ENCODE measurements around the gene AJM1. TPM values are rescaled to one million over a fixed set of nuclear protein-coding genes. Genes with fewer than 3 reads are reported as not detected.

AJM1 gene
- total and polyA plus RNA-seq, 2 donors (not counting 1 experiment from before 2014, with no cell fraction given): 0.19 to 1.7 TPM

DNA sequence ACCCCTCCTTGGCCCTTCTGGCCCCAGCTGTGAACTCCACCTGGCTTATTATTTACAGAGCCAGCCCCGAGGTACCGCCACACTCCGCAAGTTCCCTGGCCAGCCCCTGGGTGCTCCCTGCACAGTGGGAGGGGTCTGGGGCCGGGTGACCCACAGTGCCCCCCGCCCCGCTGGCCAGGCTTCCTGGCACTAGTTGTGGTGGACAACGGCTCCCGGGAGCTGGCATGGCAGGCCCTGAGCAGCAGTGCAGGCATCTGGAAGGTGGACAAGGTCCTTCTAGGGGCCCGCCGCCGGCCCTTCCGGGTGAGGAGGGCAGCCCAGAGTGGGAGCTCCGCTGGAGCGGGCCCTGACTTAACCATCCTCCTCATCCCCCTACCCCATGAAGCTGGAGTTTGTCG, 13.8 kb downstream of the AJM1 start:
- Histone ChIP-seq H3K36me3 (ENCODE audit: control insufficient read depth, insufficient read depth, low read length) (peaks cover 18% of the 10 kb centered on the region), H3K79me2 (ENCODE audit: control insufficient read depth, insufficient read depth, low read length) (no peaks in the 10 kb centered on the region), H2AFZ (ENCODE audit: low read length) (no peak overlapping the region), H3K27ac (ENCODE audit: insufficient read depth, low read length) (no peak overlapping the region), H3K4me1 (ENCODE audit: control insufficient read depth, extremely low read depth, insufficient read depth, low read length) (peaks cover 2% of the 10 kb centered on the region), H3K9ac (ENCODE audit: insufficient read depth, low read length) (no peak overlapping the region), H3K9me3 (ENCODE audit: control insufficient read depth, insufficient read depth, low read depth, low read length) (no peaks in the 10 kb centered on the region), H3K4me3 (replicated peaks in 1 of 4; ENCODE audit: control extremely low read depth in 1 of 4, insufficient read depth in 1 of 4, low read depth in 3 of 4, low read length in 4 of 4) (no peak overlapping the region), H3K4me2 (ENCODE audit: extremely low read depth, insufficient read depth, low read length) (no peak overlapping the region), H3K27me3 (ENCODE audit: control insufficient read depth, insufficient read depth, low read length) (no peaks in the 10 kb centered on the region), H4K20me1 (ENCODE audit: control insufficient read depth, extremely low read depth, insufficient read depth, low read length) (no peaks in the 10 kb centered on the region)
- TF ChIP-seq EZH2 (IDR thresholded peaks at IDR 0.05; ENCODE audit: low read length, missing control alignments): no peak
- TF ChIP-seq, protein P1, sequence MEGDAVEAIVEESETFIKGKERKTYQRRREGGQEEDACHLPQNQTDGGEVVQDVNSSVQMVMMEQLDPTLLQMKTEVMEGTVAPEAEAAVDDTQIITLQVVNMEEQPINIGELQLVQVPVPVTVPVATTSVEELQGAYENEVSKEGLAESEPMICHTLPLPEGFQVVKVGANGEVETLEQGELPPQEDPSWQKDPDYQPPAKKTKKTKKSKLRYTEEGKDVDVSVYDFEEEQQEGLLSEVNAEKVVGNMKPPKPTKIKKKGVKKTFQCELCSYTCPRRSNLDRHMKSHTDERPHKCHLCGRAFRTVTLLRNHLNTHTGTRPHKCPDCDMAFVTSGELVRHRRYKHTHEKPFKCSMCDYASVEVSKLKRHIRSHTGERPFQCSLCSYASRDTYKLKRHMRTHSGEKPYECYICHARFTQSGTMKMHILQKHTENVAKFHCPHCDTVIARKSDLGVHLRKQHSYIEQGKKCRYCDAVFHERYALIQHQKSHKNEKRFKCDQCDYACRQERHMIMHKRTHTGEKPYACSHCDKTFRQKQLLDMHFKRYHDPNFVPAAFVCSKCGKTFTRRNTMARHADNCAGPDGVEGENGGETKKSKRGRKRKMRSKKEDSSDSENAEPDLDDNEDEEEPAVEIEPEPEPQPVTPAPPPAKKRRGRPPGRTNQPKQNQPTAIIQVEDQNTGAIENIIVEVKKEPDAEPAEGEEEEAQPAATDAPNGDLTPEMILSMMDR (conservative IDR thresholded peaks at IDR 0.05 in 1 of 2, IDR thresholded peaks at IDR 0.05 in 1 of 2; ENCODE audit: low read depth in 1 of 2, low read length in 2 of 2): no peak
- DNase-seq (ENCODE audit: low read depth in 2 of 2): no peak

DNA sequence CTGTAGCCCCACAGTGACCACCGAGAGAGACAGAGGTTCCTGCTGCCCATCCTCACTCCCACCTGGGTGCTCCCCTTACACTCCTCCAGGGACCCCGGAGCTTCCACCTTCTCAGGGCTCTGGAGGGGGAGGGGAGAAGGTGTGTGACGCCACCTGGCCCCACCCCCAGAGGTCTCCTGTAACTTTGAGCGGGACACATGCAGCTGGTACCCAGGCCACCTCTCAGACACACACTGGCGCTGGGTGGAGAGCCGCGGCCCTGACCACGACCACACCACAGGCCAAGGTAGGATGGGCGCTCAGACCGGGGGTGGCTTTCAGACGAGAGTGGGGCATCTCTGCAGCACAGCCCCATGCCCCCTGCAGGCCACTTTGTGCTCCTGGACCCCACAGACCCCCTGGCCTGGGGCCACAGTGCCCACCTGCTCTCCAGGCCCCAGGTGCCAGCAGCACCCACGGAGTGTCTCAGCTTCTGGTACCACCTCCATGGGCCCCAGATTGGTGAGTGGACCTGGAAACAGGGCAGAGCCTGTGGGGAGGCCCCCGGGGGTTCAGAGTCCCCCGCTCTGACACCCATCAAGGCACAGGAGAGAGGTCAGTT, 14.4 kb downstream of the AJM1 start:
- Histone ChIP-seq H3K79me2 (ENCODE audit: control insufficient read depth, insufficient read depth, low read length) (no peaks in the 10 kb centered on the region), H3K4me1 (ENCODE audit: control insufficient read depth, extremely low read depth, insufficient read depth, low read length) (peaks cover 2% of the 10 kb centered on the region), H3K4me2 (ENCODE audit: extremely low read depth, insufficient read depth, low read length) (no peak overlapping the region), H3K27ac (ENCODE audit: insufficient read depth, low read length) (no peak overlapping the region), H2AFZ (ENCODE audit: low read length) (no peak overlapping the region), H3K4me3 (replicated peaks in 1 of 4; ENCODE audit: control extremely low read depth in 1 of 4, insufficient read depth in 1 of 4, low read depth in 3 of 4, low read length in 4 of 4) (no peak overlapping the region), H3K9me3 (ENCODE audit: control insufficient read depth, insufficient read depth, low read depth, low read length) (no peaks in the 10 kb centered on the region), H3K27me3 (ENCODE audit: control insufficient read depth, insufficient read depth, low read length) (no peaks in the 10 kb centered on the region), H3K36me3 (ENCODE audit: control insufficient read depth, insufficient read depth, low read length) (peaks cover 15% of the 10 kb centered on the region), H4K20me1 (ENCODE audit: control insufficient read depth, extremely low read depth, insufficient read depth, low read length) (no peaks in the 10 kb centered on the region), H3K9ac (ENCODE audit: insufficient read depth, low read length) (no peak overlapping the region)
- DNase-seq (ENCODE audit: low read depth in 2 of 2): no peak
- TF ChIP-seq, protein P1 (conservative IDR thresholded peaks at IDR 0.05 in 1 of 2, IDR thresholded peaks at IDR 0.05 in 1 of 2; ENCODE audit: low read depth in 1 of 2, low read length in 2 of 2): no peak
- TF ChIP-seq EZH2 (IDR thresholded peaks at IDR 0.05; ENCODE audit: low read length, missing control alignments): no peak

DNA sequence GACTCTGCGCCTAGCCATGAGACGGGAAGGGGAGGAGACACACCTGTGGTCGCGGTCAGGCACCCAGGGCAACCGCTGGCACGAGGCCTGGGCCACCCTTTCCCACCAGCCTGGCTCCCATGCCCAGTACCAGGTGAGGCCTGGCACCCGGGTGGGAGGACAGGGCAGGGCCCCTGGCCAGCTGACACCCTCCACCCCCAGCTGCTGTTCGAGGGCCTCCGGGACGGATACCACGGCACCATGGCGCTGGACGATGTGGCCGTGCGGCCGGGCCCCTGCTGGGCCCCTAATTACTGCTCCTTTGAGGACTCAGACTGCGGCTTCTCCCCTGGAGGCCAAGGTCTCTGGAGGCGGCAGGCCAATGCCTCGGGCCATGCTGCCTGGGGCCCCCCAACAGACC, 14.9 kb downstream of the AJM1 start:
- no peak overlapping the region for H3K4me3 ChIP-seq (replicated peaks in 1 of 4; ENCODE audit: control extremely low read depth in 1 of 4, insufficient read depth in 1 of 4, low read depth in 3 of 4, low read length in 4 of 4)
- H3K27me3 ChIP-seq (ENCODE audit: control insufficient read depth, insufficient read depth, low read length): no peaks in the 10 kb centered on the region
- H3K4me2 ChIP-seq (ENCODE audit: extremely low read depth, insufficient read depth, low read length): no peak overlapping the region
- H3K27ac ChIP-seq (ENCODE audit: insufficient read depth, low read length): no peak overlapping the region
- H3K9ac ChIP-seq (ENCODE audit: insufficient read depth, low read length): no peak overlapping the region
- TF ChIP-seq EZH2 (IDR thresholded peaks at IDR 0.05; ENCODE audit: low read length, missing control alignments): no peak
- TF ChIP-seq, protein P1 (conservative IDR thresholded peaks at IDR 0.05 in 1 of 2, IDR thresholded peaks at IDR 0.05 in 1 of 2; ENCODE audit: low read depth in 1 of 2, low read length in 2 of 2): no peak
- H4K20me1 ChIP-seq (ENCODE audit: control insufficient read depth, extremely low read depth, insufficient read depth, low read length): no peaks in the 10 kb centered on the region
- DNase-seq (ENCODE audit: low read depth in 2 of 2): no peak
- no peaks in the 10 kb centered on the region for H3K79me2 ChIP-seq (ENCODE audit: control insufficient read depth, insufficient read depth, low read length)
- no peaks in the 10 kb centered on the region for H3K9me3 ChIP-seq (ENCODE audit: control insufficient read depth, insufficient read depth, low read depth, low read length)
- peaks cover 17% of the 10 kb centered on the region for H3K36me3 ChIP-seq (ENCODE audit: control insufficient read depth, insufficient read depth, low read length)
- H3K4me1 ChIP-seq (ENCODE audit: control insufficient read depth, extremely low read depth, insufficient read depth, low read length): peaks cover 2% of the 10 kb centered on the region
- no peak overlapping the region for H2AFZ ChIP-seq (ENCODE audit: low read length)
